NCI-H1436 treated with DMSO at 0.1 percent for 48 hours (cell line): ENCODE data around the gene C10orf71.

Experiments
- DNase-seq: peaks from one replicate; lab custom pipeline; 2025; lab: John Stamatoyannopoulos, UW

The C10orf71 gene

DNA sequence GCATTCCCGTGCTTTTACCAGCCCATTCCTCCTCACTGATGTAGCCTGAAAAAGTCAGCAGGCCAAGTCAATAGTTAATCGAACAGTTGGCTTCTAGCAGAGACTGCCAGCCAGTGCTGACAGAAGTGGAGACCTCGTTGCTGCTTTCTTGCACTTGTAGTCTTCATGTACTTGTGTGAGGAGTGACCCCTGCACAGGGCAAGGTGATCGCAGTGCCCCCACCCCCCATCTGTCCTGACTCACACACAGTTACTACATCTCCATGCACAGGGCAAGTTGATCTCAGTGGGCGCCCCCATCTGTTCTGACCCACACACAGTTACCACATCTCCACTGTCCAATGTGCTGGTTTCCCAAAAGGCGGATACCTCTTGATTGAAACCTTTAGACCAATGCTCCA is 34.2 kb downstream of the C10orf71 start:
- DNase-seq = no peak

DNA sequence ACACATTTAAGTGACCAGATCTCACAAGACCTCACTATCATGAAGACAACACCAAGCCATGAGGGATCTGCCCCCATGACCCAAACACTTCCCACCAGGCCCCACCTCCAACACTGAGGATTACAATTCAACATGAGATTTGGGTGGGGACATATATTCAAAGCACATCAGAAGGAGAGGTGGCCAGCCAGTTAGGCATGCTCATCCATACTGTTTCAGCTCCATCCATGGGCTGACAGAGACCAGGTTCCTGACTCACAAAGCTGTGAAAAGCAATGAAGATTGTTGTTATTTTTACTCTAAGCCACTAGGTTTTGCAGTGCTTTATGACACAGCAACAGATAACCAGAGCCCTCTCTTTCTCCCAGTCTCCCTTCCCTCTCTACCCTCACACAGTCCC is 36.0 kb downstream of the C10orf71 start:
- DNase-seq = no peak

DNA sequence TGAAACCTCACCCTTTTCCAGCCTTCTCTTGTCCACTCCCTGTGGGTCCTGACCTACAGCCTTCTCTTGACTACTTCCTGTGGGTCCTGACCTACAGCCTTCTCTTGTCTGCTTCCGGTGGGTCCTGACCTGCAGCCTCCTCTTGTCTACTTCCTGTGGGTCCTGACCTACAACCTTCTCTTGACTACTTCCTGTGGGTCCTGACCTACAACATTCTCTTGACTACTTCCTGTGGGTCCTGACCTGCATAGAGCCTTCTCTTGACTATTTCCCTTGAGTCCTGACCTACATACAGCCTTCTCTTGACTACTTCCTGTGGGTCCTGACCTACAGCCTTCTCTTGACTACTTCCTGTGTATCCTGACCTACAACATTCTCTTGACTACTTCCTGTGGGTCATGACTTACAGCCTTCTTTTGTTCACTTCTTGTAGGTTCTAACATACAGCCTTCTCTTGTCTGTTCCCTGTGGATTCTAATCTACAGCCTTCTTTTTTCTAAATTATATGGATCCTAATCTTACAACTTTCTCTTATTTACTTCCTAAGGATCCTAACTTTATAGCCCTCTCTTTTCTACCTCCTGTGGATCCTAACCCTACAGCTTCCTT is 36.5 kb downstream of the C10orf71 start:
- no peak for DNase-seq

DNA sequence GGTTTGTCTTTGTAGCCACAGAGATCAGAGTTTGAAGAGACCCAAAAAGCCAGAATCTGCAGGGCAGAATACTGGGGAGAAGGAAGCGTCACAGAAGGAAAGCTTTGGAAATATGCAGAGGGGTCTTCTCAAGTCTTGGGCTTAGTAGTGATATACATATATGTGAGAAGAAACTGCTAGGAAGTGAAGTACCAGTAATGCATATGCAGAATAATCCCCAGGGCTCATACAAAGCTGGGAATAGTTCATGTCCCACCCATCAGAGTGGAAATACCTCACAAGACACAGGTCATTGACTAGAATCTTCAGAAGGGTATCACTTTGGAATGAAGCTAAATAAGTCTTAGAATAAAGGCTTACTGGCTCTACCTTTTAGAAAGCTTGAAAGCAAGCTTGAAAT is 39.6 kb downstream of the C10orf71 start:
- no peak for DNase-seq

DNA sequence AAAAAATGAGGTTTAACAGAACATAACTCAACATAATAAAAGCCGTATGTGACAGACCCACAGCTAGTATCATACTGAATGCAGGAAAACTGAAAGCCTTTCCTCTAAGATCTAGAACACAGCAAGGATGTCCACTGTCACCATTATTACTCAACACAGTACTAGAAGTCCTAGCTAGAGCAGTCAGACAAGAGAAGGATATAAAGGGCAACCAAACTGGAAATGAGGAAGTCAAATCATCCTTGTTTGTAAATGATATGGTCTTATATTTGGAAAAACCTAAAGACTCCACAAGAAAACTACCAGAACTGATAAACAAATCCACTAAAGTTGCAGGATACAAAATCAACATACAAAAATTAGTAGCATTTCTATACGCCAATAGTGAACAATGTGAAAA is 45.9 kb downstream of the C10orf71 start:
- no peak for DNase-seq

DNA sequence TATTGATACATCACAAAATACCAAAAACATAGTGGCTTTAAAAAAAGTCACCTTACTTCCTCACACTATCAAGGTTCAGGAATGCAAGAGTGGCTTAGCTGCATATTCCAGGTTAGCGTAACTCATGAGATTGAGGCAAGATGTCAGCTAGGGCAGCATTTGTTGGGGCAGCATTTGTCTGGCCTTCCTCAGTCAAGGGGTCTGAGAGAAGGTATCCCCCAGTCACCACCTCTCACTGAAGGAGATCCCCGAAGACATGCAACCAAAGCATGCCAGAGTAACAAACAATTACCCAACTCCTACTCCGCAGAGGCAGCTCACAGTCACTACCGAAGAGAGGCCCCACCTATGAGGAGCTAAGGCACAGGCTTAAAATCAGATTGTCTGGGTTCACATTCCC is 48.4 kb downstream of the C10orf71 start:
- DNase-seq = no peak

DNA sequence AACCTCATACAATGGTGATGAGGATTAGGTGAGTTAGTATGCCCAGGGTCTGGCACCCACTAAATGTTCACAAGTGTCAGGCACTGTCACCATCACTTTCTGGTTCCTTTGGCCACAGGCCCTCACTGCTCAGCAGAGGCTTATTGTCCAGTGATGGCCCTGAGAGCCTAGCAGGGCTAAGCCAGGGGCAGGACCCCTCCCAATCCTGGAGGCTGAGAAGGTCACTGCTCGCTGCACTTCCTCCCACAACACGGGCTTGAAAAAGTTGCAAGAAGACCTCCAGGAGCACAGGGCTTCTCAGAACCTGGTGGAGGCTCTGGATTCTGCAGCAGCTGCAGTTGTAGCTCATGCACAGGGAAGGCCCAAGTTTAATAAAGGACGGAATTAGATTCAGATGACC is 48.9 kb downstream of the C10orf71 start:
- no peak for DNase-seq

DNA sequence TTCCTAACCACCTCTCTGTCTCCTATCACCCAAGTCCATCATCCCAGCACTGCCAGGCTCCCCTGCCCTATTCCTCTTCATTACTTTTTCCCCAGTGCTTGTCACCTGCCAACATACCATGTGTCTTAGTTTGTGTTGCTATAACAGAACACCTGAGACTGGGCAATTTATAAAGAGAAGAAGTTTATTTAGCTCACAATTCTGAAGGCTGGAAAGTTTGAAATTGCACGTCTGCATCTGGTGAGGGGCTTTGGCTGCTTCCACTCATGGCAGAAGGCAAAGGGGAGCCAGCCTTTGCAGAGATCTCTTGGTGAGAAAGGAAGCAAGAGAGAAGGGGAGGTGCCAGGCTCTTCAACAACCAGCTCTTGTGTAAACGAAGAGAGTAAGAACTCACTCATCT is 49.6 kb downstream of the C10orf71 start:
- DNase-seq = no peak

DNA sequence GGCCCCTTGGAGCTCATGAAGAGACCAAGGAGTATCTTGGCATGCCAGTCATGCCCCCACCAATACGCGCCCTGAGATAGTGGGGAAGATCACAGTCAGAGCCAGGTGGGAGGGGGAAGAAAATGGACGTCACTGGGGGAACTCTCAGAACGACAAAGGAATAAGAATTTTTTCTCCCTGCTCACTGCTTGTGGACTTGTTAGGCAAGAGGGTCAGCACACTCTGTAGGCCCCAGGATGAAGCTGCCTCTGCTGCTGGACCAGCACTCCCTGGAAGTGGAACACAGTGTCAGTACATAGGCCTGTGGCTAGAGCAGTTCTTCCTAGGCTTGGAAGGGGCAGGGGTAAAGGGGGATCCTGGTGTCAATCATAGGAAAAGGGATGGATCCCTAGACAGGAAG is 50.4 kb downstream of the C10orf71 start:
- DNase-seq = no peak

DNA sequence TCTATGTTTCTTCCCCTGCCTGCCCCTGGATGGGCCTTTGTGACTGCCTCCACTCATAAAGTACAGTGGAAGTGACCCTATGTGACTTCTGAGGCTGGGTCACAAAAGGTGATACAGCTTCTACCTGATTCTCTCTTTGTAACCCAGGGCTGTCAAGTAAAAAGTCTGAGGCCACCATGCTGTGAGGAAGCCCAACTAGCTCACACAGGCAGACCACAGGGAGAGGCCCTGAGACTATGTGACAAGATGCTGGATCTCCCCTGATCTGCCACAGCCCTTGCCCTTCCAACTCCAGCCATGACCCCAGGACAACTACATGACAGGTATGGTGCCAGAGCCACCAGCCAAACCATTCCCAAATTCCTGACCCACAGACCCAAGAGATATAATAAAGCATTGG is 51.2 kb downstream of the C10orf71 start:
- no peak for DNase-seq

DNA sequence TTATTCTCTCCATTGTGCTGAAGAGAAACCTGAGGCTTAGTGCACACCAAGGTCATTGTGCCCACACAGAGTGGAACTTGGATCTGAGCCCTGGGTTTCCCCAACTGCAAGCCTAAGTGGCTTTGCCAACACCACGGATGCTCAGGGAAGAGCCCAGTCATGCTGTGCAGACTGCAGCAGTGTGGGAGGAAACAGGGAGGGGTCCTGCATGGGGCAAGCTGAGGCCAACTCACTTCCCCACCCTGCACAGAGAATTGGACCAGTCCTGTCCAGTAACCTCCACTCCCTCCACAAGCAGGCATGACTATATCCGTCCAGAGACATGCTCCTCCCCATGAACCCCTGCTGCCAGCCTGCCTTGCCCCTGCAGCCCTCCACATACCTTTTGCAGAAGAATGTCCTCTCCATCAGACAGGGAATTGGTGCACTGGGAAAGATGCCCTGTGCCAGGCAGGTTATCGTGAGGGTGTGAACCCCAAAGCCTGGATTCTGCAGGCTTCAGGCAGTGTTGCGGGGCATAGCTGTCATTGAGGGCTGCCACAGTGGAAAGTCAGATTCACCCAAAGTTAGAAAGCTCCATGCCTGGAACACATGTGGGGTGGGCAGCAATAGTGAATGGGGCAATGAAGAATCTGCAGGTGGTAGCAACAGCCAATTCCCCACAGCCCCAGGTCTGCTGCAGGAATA is 52.0 kb downstream of the C10orf71 start:
- DNase-seq = no peak

DNA sequence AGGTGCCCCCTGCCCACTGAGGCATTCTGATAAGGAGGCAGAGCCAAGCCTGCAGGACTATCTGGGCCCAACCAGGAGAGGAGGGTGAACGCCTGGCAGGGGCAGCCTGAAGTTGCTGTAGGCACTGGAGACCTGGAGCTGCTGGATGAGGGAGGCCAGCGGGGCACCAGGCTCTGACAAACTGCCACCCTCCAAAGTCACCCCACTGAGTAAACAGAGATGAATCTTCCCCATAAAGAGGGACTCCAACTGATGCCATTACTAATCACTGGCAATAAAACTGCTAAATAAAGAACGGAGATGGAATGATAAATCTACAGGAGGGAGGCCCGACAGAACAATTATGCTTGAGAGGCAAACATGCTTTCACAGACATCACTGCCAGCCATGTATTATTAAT is 52.7 kb downstream of the C10orf71 start:
- DNase-seq = no peak

DNA sequence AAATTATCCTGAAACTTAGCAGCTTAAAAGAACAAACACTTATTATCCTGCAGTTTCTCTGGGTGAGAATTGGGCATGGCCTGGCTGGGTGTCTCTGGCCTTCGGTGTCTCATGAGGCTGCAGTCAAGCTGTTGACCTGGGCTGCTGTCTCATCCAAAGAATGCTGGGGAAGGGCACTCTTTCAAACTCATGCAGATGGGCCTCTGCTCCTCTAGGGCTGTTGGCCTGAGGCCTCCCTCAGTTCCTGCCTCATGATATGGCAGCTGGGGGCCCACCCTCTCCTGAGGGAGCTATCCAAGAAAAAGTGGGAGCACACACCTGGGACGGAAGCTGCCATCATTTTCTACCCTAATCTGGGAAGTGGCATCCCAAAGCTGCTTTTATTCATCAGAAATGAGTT is 53.4 kb downstream of the C10orf71 start:
- DNase-seq = no peak

DNA sequence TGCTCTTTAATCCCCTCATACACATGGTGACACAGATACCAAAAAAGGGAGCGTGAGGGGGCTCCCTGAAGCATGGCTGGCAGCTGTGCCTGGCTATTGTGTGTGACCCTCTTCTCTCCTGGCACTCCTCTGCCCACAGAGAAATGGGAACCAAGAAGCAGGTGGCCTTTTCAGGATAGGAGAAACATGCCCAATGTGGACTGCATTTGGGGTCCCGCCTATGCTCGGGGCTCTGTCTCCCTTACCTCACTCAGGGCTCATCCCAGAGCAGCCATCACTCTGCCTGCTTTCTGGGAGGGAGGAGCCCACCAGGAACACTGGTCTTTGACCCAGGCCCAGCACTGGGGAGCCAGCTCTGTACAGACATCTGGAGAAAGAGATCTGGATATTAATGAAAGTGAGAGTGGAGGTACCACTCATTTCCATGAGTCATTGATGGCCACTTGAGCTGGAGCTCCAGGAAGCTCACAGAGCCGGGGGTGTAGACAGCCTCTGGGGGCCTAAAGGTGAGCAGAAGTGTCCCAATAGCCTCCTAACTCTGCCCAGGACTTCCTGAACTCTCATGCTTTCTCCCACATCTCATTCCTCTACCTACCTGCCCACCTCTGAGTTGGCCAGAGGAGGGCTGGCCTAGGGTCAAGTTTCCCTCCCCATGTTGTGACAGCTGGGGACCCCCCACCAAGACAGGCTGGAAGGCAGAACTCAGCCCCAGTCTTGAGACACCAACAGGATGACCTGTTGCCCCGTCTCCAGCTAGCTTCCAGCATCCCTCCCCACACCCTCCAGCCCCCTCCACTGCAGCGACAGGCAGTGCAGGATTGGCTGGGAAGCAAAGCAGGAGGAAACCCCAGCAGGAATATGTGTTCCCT is 54.3 kb downstream of the C10orf71 start:
- no peak for DNase-seq

DNA sequence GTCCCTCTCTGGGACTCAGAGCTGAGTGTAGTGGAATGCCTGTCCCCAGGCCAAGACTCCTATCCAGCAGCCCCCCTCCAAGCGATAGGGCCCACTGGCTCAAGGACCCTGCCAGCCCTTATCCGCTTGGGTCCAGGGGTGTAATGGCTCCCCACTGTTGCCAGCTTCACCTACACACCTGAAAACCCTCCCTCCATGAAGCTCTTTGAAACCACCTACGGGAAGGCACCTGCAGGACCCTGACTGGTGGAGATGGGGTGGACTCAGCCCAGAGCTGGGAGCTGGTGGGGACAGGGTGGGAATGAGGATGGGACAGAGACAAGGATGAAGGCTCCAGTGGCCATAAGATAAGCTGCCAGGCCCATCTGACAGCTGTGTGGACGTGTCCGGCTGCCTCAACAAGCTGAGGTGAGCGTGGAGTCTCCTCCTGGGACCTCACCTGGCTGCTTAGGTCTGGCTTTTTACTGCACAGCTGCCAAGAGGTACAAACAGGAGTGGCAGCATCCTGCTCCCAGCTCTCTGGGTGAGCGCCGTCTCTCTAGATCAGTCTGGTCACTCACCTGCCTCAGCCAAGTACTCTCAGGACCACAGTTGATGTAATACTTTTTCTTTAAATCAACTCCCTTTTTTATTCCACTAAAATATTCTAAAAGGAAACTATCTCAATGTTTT is 55.1 kb downstream of the C10orf71 start:
- DNase-seq = no peak

DNA sequence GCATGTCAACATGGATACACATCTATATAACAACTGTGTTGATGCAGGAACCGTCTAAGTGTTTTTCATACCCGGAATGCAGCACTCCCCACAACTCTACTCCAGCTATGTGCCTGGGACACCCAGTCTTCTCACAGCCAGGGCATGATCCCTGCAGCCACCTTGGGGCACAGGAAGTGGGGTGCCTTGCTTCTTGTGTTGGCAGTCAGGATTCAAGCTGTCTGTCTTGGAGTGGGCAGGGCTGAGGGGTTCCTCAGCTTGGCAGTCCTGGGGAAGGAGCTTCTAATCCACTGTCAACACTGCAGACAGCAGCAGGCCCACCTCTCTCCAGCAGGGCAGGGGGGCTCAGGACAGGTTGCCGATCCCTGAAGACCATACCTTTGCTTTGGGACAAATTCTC is 55.6 kb downstream of the C10orf71 start:
- no peak for DNase-seq

DNA sequence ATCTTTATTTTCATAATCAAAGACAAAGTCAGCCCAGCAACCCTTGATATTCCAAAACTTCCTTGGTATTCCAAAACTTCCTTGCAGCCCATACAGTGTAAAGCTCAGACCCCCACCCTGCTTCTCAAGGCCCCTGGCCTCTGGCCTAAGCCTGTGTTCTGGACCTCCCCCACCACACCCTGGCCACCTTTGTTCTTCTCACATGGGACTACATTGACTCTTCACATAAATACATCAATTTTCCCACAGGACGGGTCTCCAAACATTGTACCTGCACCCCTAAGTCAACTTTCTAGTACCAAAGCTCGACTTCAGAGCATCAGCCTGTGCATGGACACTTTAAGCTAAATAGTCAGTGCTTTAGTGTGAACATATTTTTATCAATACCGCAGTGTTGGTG is 56.3 kb downstream of the C10orf71 start:
- no peak for DNase-seq

DNA sequence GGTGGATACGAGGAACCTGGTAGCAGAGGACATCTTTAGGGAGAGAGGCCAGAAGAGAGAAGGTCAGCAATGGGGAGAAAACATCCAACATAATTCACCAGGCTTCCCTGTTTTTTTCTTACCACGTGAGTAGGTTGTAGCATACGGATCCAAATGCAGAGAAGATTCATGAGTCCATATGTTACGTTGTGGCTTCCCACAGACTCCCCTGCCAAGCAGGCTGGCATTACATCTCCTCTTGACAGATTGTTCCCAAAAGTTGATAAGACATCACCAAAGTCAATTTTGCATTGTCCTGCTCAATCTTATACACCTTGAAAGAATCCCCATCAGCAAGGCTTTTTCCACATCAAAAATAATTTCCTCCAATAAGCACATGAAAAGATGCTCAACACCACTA is 57.2 kb downstream of the C10orf71 start:
- DNase-seq = no peak

DNA sequence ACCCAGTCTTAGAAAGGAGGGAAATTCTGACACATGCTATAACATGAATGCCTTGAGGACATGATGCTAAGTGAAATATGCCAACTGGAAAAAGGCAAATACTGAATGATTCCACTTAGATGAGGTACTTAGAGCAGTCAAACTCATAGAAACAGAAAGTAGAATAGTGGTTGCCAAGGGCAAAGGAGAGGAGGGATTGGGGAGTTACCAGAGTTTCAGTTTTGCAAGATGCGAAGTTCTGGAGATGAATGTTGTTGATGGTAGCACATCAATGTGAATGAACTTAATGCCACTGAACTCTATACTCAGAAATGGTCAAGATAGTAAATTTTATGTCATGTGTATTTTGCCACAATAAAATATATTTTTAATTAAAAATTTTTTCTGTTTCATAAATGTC is 58.0 kb downstream of the C10orf71 start:
- DNase-seq = no peak

DNA sequence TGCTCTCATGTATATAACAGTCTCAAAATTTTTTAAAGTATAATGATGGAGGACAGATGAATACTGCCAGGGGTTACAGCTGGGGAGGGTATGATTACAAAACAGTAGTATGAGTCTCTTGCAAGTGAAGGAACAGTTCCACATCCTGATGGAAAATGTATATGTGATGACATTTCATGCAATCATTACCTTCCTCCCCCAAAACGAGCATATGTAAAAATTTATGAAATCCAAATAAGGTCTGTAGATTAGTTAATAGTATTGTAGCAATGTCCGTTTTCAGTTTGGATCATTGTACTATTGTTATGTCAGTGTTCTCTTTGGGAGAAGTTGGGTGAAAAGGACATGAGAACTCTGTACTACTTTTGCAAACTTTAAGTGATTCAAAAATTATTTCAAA is 58.9 kb downstream of the C10orf71 start:
- no peak for DNase-seq

DNA sequence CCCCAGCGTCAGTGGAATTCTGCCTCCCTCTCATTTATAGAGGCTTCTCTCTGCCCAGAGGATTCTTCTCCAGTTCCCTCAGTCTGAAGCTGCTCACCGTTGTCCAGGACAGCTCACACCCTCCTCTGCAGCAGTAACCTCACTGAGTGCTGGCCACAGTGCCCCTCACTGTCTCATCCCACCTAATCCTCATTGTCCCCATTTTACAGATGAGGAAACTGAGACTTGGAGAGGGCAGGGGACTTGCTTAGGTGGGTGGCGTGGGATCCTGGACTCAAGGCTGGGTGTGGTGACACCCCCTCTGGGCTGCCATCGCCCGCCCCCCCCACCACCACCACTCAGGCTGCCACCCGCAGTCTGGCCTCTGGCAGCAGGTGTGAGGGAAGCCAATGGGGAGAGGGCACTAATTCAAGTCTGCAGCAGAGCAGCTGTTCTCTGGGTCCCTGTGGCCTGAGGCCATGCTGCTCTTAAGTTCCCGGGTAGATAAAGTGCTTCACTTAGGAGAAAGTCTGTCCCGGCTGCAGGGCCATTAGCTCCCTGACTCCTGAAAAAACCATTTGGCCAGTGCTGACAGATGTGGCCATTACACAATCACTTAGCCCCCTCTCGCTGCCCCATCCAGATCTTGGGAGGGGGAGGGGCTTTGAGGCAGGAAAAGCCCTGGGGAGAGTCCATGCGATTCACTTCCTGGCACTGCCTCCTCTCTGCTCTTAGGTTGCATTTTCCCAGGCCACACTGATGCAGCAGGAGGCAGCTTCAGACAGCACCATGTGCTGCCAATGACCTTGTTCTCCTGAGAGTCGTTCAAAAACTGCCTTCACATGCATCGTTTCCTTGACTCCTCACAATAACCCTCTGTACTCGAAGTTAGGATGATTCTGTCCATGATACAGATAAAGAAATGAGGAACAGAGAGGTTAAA is 60.6 kb downstream of the C10orf71 start:
- no peak for DNase-seq
